ENCODE measurements around the gene KRTAP12-2. TPM values are rescaled to one million over a fixed set of nuclear protein-coding genes. Genes with fewer than 3 reads are reported as not detected.

The KRTAP12-2 gene
- total and polyA plus RNA-seq, 2 donors (not counting 1 experiment from before 2014, with no cell fraction given) = not detected

DNA sequence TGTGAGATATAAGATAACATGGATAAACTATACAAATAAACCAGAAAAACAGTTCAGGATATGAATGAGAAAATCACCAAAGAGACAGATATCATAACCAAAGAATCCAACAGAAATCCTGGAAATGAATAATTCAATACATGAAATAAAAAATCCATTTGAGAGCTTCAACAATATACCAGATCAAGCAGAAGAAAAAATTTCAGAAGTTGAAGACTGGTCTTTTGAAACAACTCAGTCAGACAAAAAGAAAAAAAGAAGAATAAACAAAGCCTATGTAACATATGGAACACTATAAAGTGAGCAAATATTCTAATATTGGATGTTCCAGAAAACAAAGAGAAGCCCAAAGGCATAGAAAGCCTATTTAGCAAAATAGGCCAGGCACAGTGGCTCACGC lies 5.2 kb upstream of the KRTAP12-2 start:
- Histone ChIP-seq H2AFZ (ENCODE audit: low read length) (no peak overlapping the region), H3K79me2 (ENCODE audit: control insufficient read depth, insufficient read depth, low read length) (no peaks in the 10 kb centered on the region), H3K4me1 (ENCODE audit: control insufficient read depth, extremely low read depth, insufficient read depth, low read length) (no peaks in the 10 kb centered on the region), H3K27ac (ENCODE audit: insufficient read depth, low read length) (no peak overlapping the region), H3K36me3 (ENCODE audit: control insufficient read depth, insufficient read depth, low read length) (no peaks in the 10 kb centered on the region), H4K20me1 (ENCODE audit: control insufficient read depth, extremely low read depth, insufficient read depth, low read length) (no peaks in the 10 kb centered on the region), H3K9me3 (ENCODE audit: control insufficient read depth, insufficient read depth, low read depth, low read length) (no peaks in the 10 kb centered on the region), H3K27me3 (ENCODE audit: control insufficient read depth, insufficient read depth, low read length) (no peaks in the 10 kb centered on the region), H3K9ac (ENCODE audit: insufficient read depth, low read length) (no peak overlapping the region), H3K4me3 (replicated peaks in 1 of 4; ENCODE audit: control extremely low read depth in 1 of 4, insufficient read depth in 1 of 4, low read depth in 3 of 4, low read length in 4 of 4) (no peak overlapping the region), H3K4me2 (ENCODE audit: extremely low read depth, insufficient read depth, low read length) (no peak overlapping the region)
- no peak for DNase-seq (ENCODE audit: low read depth in 2 of 2)
- no peak for TF ChIP-seq CTCF (conservative IDR thresholded peaks at IDR 0.05 in 1 of 2, IDR thresholded peaks at IDR 0.05 in 1 of 2; ENCODE audit: low read depth in 1 of 2, low read length in 2 of 2)
- TF ChIP-seq EZH2 (IDR thresholded peaks at IDR 0.05; ENCODE audit: low read length, missing control alignments) = no peak

GRCh38 chr21:44670642-44671432 lies 4.1 kb upstream of the KRTAP12-2 start:
- DNase-seq (ENCODE audit: low read depth in 2 of 2) = no peak
- Histone ChIP-seq H3K4me1 (ENCODE audit: control insufficient read depth, extremely low read depth, insufficient read depth, low read length) (no peaks in the 10 kb centered on the region), H3K9ac (ENCODE audit: insufficient read depth, low read length) (no peak overlapping the region), H3K4me3 (replicated peaks in 1 of 4; ENCODE audit: control extremely low read depth in 1 of 4, insufficient read depth in 1 of 4, low read depth in 3 of 4, low read length in 4 of 4) (no peak overlapping the region), H4K20me1 (ENCODE audit: control insufficient read depth, extremely low read depth, insufficient read depth, low read length) (no peaks in the 10 kb centered on the region), H2AFZ (ENCODE audit: low read length) (no peak overlapping the region), H3K27ac (ENCODE audit: insufficient read depth, low read length) (no peak overlapping the region), H3K79me2 (ENCODE audit: control insufficient read depth, insufficient read depth, low read length) (no peaks in the 10 kb centered on the region), H3K4me2 (ENCODE audit: extremely low read depth, insufficient read depth, low read length) (no peak overlapping the region), H3K27me3 (ENCODE audit: control insufficient read depth, insufficient read depth, low read length) (no peaks in the 10 kb centered on the region), H3K36me3 (ENCODE audit: control insufficient read depth, insufficient read depth, low read length) (no peaks in the 10 kb centered on the region), H3K9me3 (ENCODE audit: control insufficient read depth, insufficient read depth, low read depth, low read length) (no peaks in the 10 kb centered on the region)
- no peak for TF ChIP-seq CTCF (conservative IDR thresholded peaks at IDR 0.05 in 1 of 2, IDR thresholded peaks at IDR 0.05 in 1 of 2; ENCODE audit: low read depth in 1 of 2, low read length in 2 of 2)
- no peak for TF ChIP-seq EZH2 (IDR thresholded peaks at IDR 0.05; ENCODE audit: low read length, missing control alignments)

- DNase-seq (ENCODE audit: low read depth in 2 of 2) = no peak
- no peak overlapping the region for H3K4me2 ChIP-seq (ENCODE audit: extremely low read depth, insufficient read depth, low read length)
- H4K20me1 ChIP-seq (ENCODE audit: control insufficient read depth, extremely low read depth, insufficient read depth, low read length) = no peaks in the 10 kb centered on the region
- no peak overlapping the region for H3K27ac ChIP-seq (ENCODE audit: insufficient read depth, low read length)
- no peaks in the 10 kb centered on the region for H3K79me2 ChIP-seq (ENCODE audit: control insufficient read depth, insufficient read depth, low read length)
- H3K4me3 ChIP-seq (replicated peaks in 1 of 4; ENCODE audit: control extremely low read depth in 1 of 4, insufficient read depth in 1 of 4, low read depth in 3 of 4, low read length in 4 of 4) = no peak overlapping the region
- H3K9ac ChIP-seq (ENCODE audit: insufficient read depth, low read length) = no peak overlapping the region
- H3K27me3 ChIP-seq (ENCODE audit: control insufficient read depth, insufficient read depth, low read length) = no peaks in the 10 kb centered on the region
- no peak overlapping the region for H2AFZ ChIP-seq (ENCODE audit: low read length)
- TF ChIP-seq CTCF (conservative IDR thresholded peaks at IDR 0.05 in 1 of 2, IDR thresholded peaks at IDR 0.05 in 1 of 2; ENCODE audit: low read depth in 1 of 2, low read length in 2 of 2) (no peak), EZH2 (IDR thresholded peaks at IDR 0.05; ENCODE audit: low read length, missing control alignments) (no peak)
- no peaks in the 10 kb centered on the region for H3K36me3 ChIP-seq (ENCODE audit: control insufficient read depth, insufficient read depth, low read length)
- H3K4me1 ChIP-seq (ENCODE audit: control insufficient read depth, extremely low read depth, insufficient read depth, low read length) = no peaks in the 10 kb centered on the region
- H3K9me3 ChIP-seq (ENCODE audit: control insufficient read depth, insufficient read depth, low read depth, low read length) = no peaks in the 10 kb centered on the region
Measured at GRCh38 chr21:44667612-44668011, 885 bp upstream of the KRTAP12-2 start.

Measured in fibroblast of lung (primary cell).